ENCODE measurements around the gene DPP8.
"Not testable (repeated sequence)": the region's sequence is repeated elsewhere in the genome, so short reads cannot be mapped to it uniquely, and the experiment has no call there.

The DPP8 gene

GRCh38 chr15:65399001-65399706 is 118.3 kb downstream of the DPP8 start:
- H3K4me3 ChIP-seq (ENCODE audit: low read length): no peak overlapping the region
- TF ChIP-seq CTCF (IDR thresholded peaks at IDR 0.05; ENCODE audit: insufficient read depth, low read depth, low read length, missing control alignments): no peak
- DNase-seq (ENCODE audit: low read depth): no peak

- not testable (repeated sequence) for H3K4me3 ChIP-seq (ENCODE audit: low read length); DNase-seq (ENCODE audit: low read depth)
Measured at GRCh38 chr15:65398486-65398885, 119.0 kb downstream of the DPP8 start.

GRCh38 chr15:65396965-65397317 is 120.5 kb downstream of the DPP8 start:
- H3K4me3 ChIP-seq (ENCODE audit: low read length): no peak overlapping the region
- DNase-seq (ENCODE audit: low read depth): no peak
- TF ChIP-seq CTCF (IDR thresholded peaks at IDR 0.05; ENCODE audit: insufficient read depth, low read depth, low read length, missing control alignments): no peak

- DNase-seq (ENCODE audit: low read depth): no peak
- TF ChIP-seq CTCF (IDR thresholded peaks at IDR 0.05; ENCODE audit: insufficient read depth, low read depth, low read length, missing control alignments): no peak
- no peak overlapping the region for H3K4me3 ChIP-seq (ENCODE audit: low read length)
Measured at GRCh38 chr15:65396283-65396964, 121.1 kb downstream of the DPP8 start.

- H3K4me3 ChIP-seq (ENCODE audit: low read length): no peak overlapping the region
- no peak for DNase-seq (ENCODE audit: low read depth)
- TF ChIP-seq CTCF (IDR thresholded peaks at IDR 0.05; ENCODE audit: insufficient read depth, low read depth, low read length, missing control alignments): no peak
Measured at GRCh38 chr15:65395567-65396202, 121.8 kb downstream of the DPP8 start.

GRCh38 chr15:65394936-65395335 is 122.6 kb downstream of the DPP8 start:
- TF ChIP-seq CTCF (IDR thresholded peaks at IDR 0.05; ENCODE audit: insufficient read depth, low read depth, low read length, missing control alignments): no peak
- DNase-seq (ENCODE audit: low read depth): no peak
- no peak overlapping the region for H3K4me3 ChIP-seq (ENCODE audit: low read length)

- DNase-seq (ENCODE audit: low read depth): no peak
- H3K4me3 ChIP-seq (ENCODE audit: low read length): no peak overlapping the region
- TF ChIP-seq CTCF (IDR thresholded peaks at IDR 0.05; ENCODE audit: insufficient read depth, low read depth, low read length, missing control alignments): no peak
Measured at GRCh38 chr15:65394280-65394789, 123.2 kb downstream of the DPP8 start.

All from epithelial cell of esophagus (primary cell).